CD14-positive monocyte (primary cell): ENCODE measurements around the gene CXCR3. TPM values are rescaled to one million over a fixed set of nuclear protein-coding genes. Genes with fewer than 3 reads are reported as not detected.

ENCODE experiments used
- DNase-seq, 3 donors: peaks; one replicate each; pipeline ENCODE4 v3.0.0-alpha.2; 2011 to 2022
- H2AFZ ChIP-seq: 2 replicates; pipeline ENCODE4 v1.6.0; 2012; ENCODE audit warnings: mild to moderate bottlenecking, low read depth, low read length, inconsistent platforms; ENCODE audit not compliant: insufficient read depth, poor library complexity, severe bottlenecking
- H3K27ac ChIP-seq, 2 donors: 1 replicate in 1 of 2; 2 replicates in 1 of 2; pipeline ENCODE4 v1.5.1; 2012 to 2013; ENCODE audit warnings: low read length in 2 of 2, control low read depth in 1 of 2, inconsistent platforms in 1 of 2, low read depth in 1 of 2, mild to moderate bottlenecking in 1 of 2
- H3K27me3 ChIP-seq, 2 donors: one replicate each; pipeline versions ENCODE4 v1.6.0 to v1.6.1; 2011 to 2013; ENCODE audit warnings: low read length in 2 of 2; ENCODE audit not compliant: control insufficient read depth in 2 of 2, insufficient read depth in 2 of 2
- H3K36me3 ChIP-seq, 2 donors: replicated peaks in 1 of 2; 1 replicate in 1 of 2; 2 replicates in 1 of 2; pipeline versions ENCODE4 v1.5.1 to v1.6.1; 2012 to 2013; ENCODE audit warnings: low read length in 2 of 2, control low read depth in 1 of 2, inconsistent platforms in 1 of 2, mild to moderate bottlenecking in 1 of 2; ENCODE audit not compliant: insufficient read depth in 2 of 2, control insufficient read depth in 1 of 2
- H3K4me1 ChIP-seq, 2 donors: 1 replicate in 1 of 2; 2 replicates in 1 of 2; pipeline versions ENCODE4 v1.5.1 to v1.6.1; 2012 to 2013; ENCODE audit warnings: low read length in 2 of 2, control low read depth in 1 of 2, inconsistent platforms in 1 of 2, mild to moderate bottlenecking in 1 of 2, moderate library complexity in 1 of 2; ENCODE audit not compliant: insufficient read depth in 2 of 2, control insufficient read depth in 1 of 2
- H3K4me2 ChIP-seq: replicated peaks from 2 replicates; pipeline ENCODE3; 2012; ENCODE audit warnings: low read length, moderate library complexity, mild to moderate bottlenecking; ENCODE audit not compliant: poor library complexity, severe bottlenecking; ENCODE audit errors: extremely low read depth
- H3K4me3 ChIP-seq, 3 experiments: fragments of 200-600 bp in 1 of 3; sonication (generic) in 1 of 3; replicated peaks in 1 of 3; 1 replicate in 2 of 3; 2 replicates in 1 of 3; pipeline ENCODE4 v1.5.1; 2011 to 2013; ENCODE audit warnings: low read length in 3 of 3, mild to moderate bottlenecking in 3 of 3, control low read depth in 2 of 3, low read depth in 2 of 3, inconsistent platforms in 1 of 3, moderate library complexity in 1 of 3
- H3K79me2 ChIP-seq: 2 replicates; pipeline ENCODE4 v1.6.0; 2012; ENCODE audit warnings: mild to moderate bottlenecking, control low read depth, inconsistent platforms, low read length, moderate library complexity; ENCODE audit not compliant: insufficient read depth
- H3K9ac ChIP-seq: 2 replicates; pipeline ENCODE4 v1.6.0; 2017; ENCODE audit warnings: low read length, mild to moderate bottlenecking; ENCODE audit not compliant: insufficient read depth, poor library complexity, severe bottlenecking
- H3K9me3 ChIP-seq, 2 donors: replicated peaks in 1 of 2; 1 replicate in 1 of 2; 2 replicates in 1 of 2; pipeline versions ENCODE4 v1.5.1 to v1.6.1; 2012 to 2013; ENCODE audit warnings: low read length in 2 of 2, control low read depth in 1 of 2; ENCODE audit not compliant: control insufficient read depth in 1 of 2, insufficient read depth in 1 of 2
- H4K20me1 ChIP-seq: 2 replicates; pipeline ENCODE4 v1.6.0; 2012; ENCODE audit warnings: mild to moderate bottlenecking, low read length, control low read depth, moderate library complexity; ENCODE audit not compliant: insufficient read depth
- H3K27ac Mint-ChIP-seq, 7 donors: one replicate each; pipeline ENCODE4 v1.8.0; 2020; ENCODE audit warnings: mild to moderate bottlenecking in 7 of 7, mixed read lengths in 7 of 7, moderate library complexity in 6 of 7, inconsistent platforms in 2 of 7
- H3K27me3 Mint-ChIP-seq, 3 donors: one replicate each; pipeline ENCODE4 v1.8.0; 2021 to 2022; ENCODE audit warnings: low read depth in 3 of 3, mild to moderate bottlenecking in 3 of 3, mixed read lengths in 3 of 3, moderate library complexity in 3 of 3, inconsistent platforms in 1 of 3
- H3K36me3 Mint-ChIP-seq, 2 donors: one replicate each; pipeline ENCODE4 v1.8.0; 2020; ENCODE audit warnings: mixed read lengths in 2 of 2, inconsistent platforms in 1 of 2, mild to moderate bottlenecking in 1 of 2
- H3K4me1 Mint-ChIP-seq: one replicate; pipeline ENCODE4 v1.8.0; 2020; ENCODE audit warnings: mild to moderate bottlenecking, mixed read lengths
- H3K4me3 Mint-ChIP-seq, 2 donors: one replicate each; pipeline ENCODE4 v1.8.0; 2020; ENCODE audit warnings: mild to moderate bottlenecking in 2 of 2, mixed read lengths in 2 of 2, moderate library complexity in 1 of 2
- H3K9me3 Mint-ChIP-seq, 7 donors: one replicate each; pipeline ENCODE4 v1.8.0; 2020 to 2022; ENCODE audit warnings: mixed read lengths in 7 of 7, mild to moderate bottlenecking in 6 of 7, moderate library complexity in 6 of 7, inconsistent platforms in 2 of 7
- CTCF ChIP-seq: fragments of 200-600 bp; IDR thresholded peaks from one replicate; pipeline ENCODE4 v1.8.0; 2022; ENCODE audit warnings: antibody characterized with exemption, mild to moderate bottlenecking
- WGBS: methylation state at CpG from one replicate; pipeline ENCODE4 v1.1.5; 2013; ENCODE audit warnings: missing lambda C conversion rate; ENCODE audit not compliant: insufficient coverage; 5-methylcytosine and 5-hydroxymethylcytosine counted together
- intact Hi-C, 2 donors: fragments of 100-400 bp; cut with micrococcal nuclease; formaldehyde crosslinking; loops; one replicate each; pipeline versions ENCODE4 v1.15.0 to v1.15.1; 2023
- polyA plus RNA-seq, 3 donors: library from polyadenylated mRNA; depleted of rRNA in 1 of 3; unstranded in 2 of 3; stranded (reverse) in 1 of 3; fragments of 300-500 nt in 2 of 3; fragments of >200 nt in 1 of 3; fragmentation: Illumina TruSeq in 2 of 3; gene quantifications; 1 replicate in 2 of 3; 2 replicates in 1 of 3; pipeline ENCODE4 v1.2.3, GENCODE V29; 2012 to 2021

The CXCR3 gene
- polyA plus RNA-seq, 3 donors, result 0.04 to 0.14 (median 0.10) TPM

- peaks cover 0 to 5% (median 0%) of the 10 kb centered on the region in 7 donors for H3K9me3 Mint-ChIP-seq
- no peaks in the 10 kb centered on the region for H3K36me3 ChIP-seq
- H3K27me3 ChIP-seq, result no peaks in the 10 kb centered on the region
- H4K20me1 ChIP-seq, result no peaks in the 10 kb centered on the region
- H3K4me3 Mint-ChIP-seq, result no peak overlapping the region
- no peak for TF ChIP-seq CTCF
- no peaks in the 10 kb centered on the region for H3K9me3 ChIP-seq
- H3K27me3 Mint-ChIP-seq, result peaks cover 0 to under 1% (median under 1%) of the 10 kb centered on the region in 3 donors
- no peaks in the 10 kb centered on the region for H3K79me2 ChIP-seq
- no peak overlapping the region for H3K4me3 ChIP-seq
- H3K36me3 Mint-ChIP-seq, result no peaks in the 10 kb centered on the region
- H3K27ac ChIP-seq, result no peak overlapping the region
- WGBS, result 100% methylated on average over 2 of the region's 10 CpGs
- no peak overlapping the region for H2AFZ ChIP-seq
- no peak for DNase-seq
- H3K4me1 Mint-ChIP-seq, result peaks cover 6% of the 10 kb centered on the region
- H3K27ac Mint-ChIP-seq, result no peak overlapping the region
- H3K4me1 ChIP-seq, result no peaks in the 10 kb centered on the region
- H3K9ac ChIP-seq, result no peak overlapping the region
- no peak overlapping the region for H3K4me2 ChIP-seq
- intact Hi-C loops, result no loop called here
Observed at GRCh38 chrX:71632923-71633657, 14.8 kb upstream of the CXCR3 start.

GRCh38 chrX:71629467-71629866 lies 11.2 kb upstream of the CXCR3 start:
- no CpG with 5 or more reads among the region's 2 CpGs for WGBS
- no peak for TF ChIP-seq CTCF
- H3K36me3 Mint-ChIP-seq, result no peaks in the 10 kb centered on the region
- Histone ChIP-seq H4K20me1 (no peaks in the 10 kb centered on the region), H3K79me2 (no peaks in the 10 kb centered on the region), H3K4me2 (no peak overlapping the region), H3K9me3 (no peaks in the 10 kb centered on the region), H3K36me3 (no peaks in the 10 kb centered on the region), H3K4me1 (no peaks in the 10 kb centered on the region), H3K9ac (no peak overlapping the region), H2AFZ (no peak overlapping the region), H3K27me3 (no peaks in the 10 kb centered on the region), H3K27ac (no peak overlapping the region), H3K4me3 (no peak overlapping the region)
- H3K4me1 Mint-ChIP-seq, result peaks cover 6% of the 10 kb centered on the region
- H3K9me3 Mint-ChIP-seq, result peaks cover 0 to 5% (median 0%) of the 10 kb centered on the region in 7 donors
- intact Hi-C loops, result no loop called here
- H3K27ac Mint-ChIP-seq, result no peak overlapping the region
- DNase-seq, result no peak
- no peak overlapping the region for H3K4me3 Mint-ChIP-seq
- H3K27me3 Mint-ChIP-seq, result peaks cover 2 to 3% (median 2%) of the 10 kb centered on the region in 3 donors
